IMR-90 (cell line): Measurements from ENCODE around the gene MAP7.

ENCODE experiments used
- BHLHE40 ChIP-seq: fragments of 150-350 bp; IDR thresholded peaks from 2 replicates; pipeline ENCODE4 v1.6.1; 2016; ENCODE audit warnings: mild to moderate bottlenecking, low read depth, low read length
- CEBPB ChIP-seq: IDR thresholded peaks from 2 replicates; pipeline ENCODE4 v1.6.1; 2012; ENCODE audit warnings: low read depth, low read length, improper control_type of control experiment
- CTCF ChIP-seq: conservative IDR thresholded peaks from 2 replicates; pipeline ENCODE4 v1.5.1; 2012; ENCODE audit warnings: mild to moderate bottlenecking, low read depth, low read length, improper control_type of control experiment
- ELK1 ChIP-seq: fragments of 150-350 bp; IDR thresholded peaks from 2 replicates; pipeline ENCODE4 v1.6.1; 2016; ENCODE audit warnings: low read depth, mild to moderate bottlenecking, low read length, moderate library complexity, borderline replicate concordance
- MAFK ChIP-seq: IDR thresholded peaks from 2 replicates; pipeline ENCODE4 v1.6.1; 2012; ENCODE audit warnings: low read depth, low read length, improper control_type of control experiment
- MXI1 ChIP-seq: IDR thresholded peaks from 2 replicates; pipeline ENCODE4 v1.6.1; 2012; ENCODE audit warnings: low read depth, mild to moderate bottlenecking, low read length, moderate library complexity, borderline replicate concordance
- POLR2A ChIP-seq: IDR thresholded peaks from 2 replicates; pipeline ENCODE4 v1.6.1; 2012; ENCODE audit warnings: mild to moderate bottlenecking, low read depth, low read length
- RAD21 ChIP-seq: IDR thresholded peaks from 2 replicates; pipeline ENCODE4 v1.6.1; 2012; ENCODE audit warnings: low read length, improper control_type of control experiment
- RCOR1 ChIP-seq: IDR thresholded peaks from 2 replicates; pipeline ENCODE4 v1.6.1; 2012; ENCODE audit warnings: mild to moderate bottlenecking, low read length, improper control_type of control experiment; ENCODE audit not compliant: insufficient replicate concordance
- RFX5 ChIP-seq: IDR thresholded peaks from 2 replicates; pipeline ENCODE4 v1.8.0; 2012; ENCODE audit warnings: low read depth, mild to moderate bottlenecking, low read length, moderate library complexity
- SMC3 ChIP-seq: fragments of 150-350 bp; IDR thresholded peaks from 2 replicates; pipeline ENCODE4 v1.6.1; 2016; ENCODE audit warnings: low read depth, mild to moderate bottlenecking, antibody characterized with exemption, low read length, moderate library complexity

- no peak for TF ChIP-seq CTCF
- TF ChIP-seq RCOR1 = no peak
- TF ChIP-seq CEBPB = no peak
- no peak for TF ChIP-seq SMC3
- TF ChIP-seq POLR2A = no peak
- TF ChIP-seq RFX5 = no peak
- no peak for TF ChIP-seq RAD21
- TF ChIP-seq MXI1 = no peak
- no peak for TF ChIP-seq BHLHE40
- no peak for TF ChIP-seq ELK1
- TF ChIP-seq MAFK = no peak
These were observed 139.2 kb downstream of the MAP7 start for GRCh38 chr6:136411025-136411325.
